GM19372 (cell line): Measurements from ENCODE around the gene ETF1.

Source experiments
- ATAC-seq: cut with Tn5 transposase; IDR thresholded peaks from one replicate; pipeline ENCODE4 v1.9.1; 2021; ENCODE audit warnings: mild to moderate bottlenecking, low read depth, moderate library complexity; ENCODE audit not compliant: unreplicated experiment

Gene ETF1

DNA sequence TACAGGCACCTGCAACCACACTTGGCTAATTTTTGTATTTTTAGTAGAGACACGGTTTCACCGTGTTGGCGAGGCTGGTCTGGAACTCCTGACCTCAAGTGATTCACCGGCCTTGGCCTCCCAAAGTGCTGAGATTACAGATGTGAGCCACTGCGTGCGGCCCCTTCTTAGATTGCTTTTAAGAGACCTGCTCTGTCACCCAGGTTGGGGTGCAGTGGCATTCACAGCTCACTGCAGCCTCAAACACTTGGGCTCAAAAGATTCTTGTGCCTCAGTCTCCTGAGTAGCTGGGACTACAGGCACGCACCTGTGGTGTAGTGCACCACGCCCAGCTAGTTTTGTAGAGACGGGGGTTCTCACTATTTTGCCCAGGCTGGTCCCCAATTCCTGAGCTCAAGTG is 21.2 kb upstream of the ETF1 start:
- ATAC-seq, result no peak

DNA sequence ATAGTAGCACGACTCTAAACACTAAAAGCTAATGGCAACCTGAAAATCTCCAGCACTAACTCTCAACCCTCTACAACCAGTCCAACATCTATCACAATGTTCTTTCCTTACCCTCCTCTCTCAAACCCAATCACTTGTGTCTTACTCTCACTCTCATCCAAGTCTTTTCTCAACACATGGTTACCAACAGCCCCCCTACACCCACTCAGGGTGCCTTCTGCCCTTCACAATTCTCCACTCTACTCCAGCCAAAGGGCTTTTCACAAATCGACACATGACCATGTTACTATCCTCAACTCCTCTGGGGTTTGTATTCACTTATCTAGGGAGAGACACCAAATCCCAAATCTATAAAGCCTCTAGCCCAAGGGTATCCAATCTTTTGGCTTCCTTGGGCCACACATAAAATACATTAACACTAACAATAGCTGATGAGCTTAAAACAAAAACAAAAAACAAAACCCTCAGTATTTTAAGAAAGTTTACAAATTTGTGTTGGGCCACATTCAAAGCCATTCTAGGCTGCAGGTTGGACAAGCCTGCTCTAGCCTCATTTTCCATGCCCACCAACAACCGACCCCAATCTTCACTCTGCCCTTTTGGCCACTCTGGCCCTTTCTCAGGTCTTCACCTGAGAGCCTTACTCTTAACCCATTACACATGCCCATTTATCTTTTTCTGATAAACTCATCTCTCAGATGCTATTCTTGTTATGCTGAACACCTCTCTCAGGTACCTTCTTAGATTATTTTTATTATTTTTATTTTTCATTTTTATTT is 20.5 kb upstream of the ETF1 start:
- no peak for ATAC-seq

DNA sequence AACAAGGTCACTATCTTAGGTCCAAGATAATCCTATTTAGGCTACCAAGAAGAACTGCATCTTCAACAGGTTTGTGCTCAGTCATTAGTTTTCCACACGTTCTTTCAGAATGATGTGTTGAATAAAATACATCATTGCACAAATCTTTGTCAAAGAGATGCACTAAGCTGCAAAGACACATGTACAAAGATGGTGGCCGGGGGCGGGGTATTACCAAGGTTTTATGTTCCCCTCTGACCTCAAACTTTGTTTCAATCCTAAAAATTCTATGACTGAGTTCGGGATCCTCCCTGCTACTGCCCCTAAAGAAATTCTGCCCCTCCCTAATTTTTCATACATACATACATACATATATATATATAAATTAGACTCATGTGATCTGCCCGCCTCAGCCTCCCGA is 17.9 kb upstream of the ETF1 start:
- no peak for ATAC-seq

DNA sequence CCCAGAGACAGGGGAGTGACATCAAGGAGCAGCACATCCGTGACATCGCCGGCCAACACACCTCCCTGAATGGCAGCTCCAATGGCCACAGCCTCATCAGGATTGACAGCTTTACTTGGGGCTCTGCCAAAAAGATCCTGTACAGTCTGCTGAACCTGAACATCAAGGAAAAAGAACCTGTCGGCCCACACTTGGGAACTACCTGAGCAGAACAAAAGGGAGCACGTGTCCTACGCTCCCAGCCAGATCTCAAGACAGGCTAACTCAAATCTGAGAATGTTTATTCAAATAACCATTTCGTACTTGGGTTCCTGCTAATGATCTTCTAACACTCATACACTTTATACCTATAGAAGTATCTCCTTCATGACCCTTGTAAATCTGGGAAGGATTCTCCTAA is 16.9 kb upstream of the ETF1 start:
- no peak for ATAC-seq

DNA sequence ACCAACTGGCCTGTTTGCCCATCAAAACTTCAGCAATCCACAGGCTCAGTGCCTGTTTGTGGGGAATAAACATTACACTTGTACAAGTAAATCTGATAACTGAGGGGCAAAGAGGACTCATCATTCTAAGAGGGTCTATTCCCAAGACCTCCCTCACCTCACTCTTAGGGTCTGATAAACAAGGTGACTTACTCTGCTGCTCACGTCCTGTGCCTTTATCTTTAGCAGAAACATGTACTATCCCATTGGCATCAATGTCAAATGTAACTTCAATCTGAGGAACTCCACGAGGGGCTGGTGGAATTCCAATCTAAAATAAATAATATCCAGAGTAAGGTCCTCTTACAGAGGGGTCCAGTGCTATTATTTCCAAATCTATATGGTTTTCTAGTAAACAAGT is 14.6 kb upstream of the ETF1 start:
- no peak for ATAC-seq

DNA sequence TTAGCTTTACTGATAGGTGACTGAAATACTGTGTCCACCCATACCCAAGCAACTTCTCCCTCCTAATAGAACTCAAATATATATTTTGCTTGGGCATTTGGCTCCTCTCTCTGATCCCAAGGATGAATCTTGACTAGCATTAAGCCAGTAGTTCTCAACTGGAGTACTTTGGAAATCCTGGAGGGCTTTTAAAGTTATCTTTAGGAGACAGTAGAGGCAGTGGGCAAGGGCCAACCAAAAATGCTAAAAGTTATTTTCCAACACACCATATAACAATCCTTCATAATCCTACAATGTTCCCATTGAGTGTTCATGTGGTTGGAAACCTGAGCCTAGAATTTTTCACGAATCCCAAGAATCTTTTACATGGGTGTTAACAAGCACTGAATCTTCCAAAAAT is 11.1 kb upstream of the ETF1 start:
- ATAC-seq, result no peak

DNA sequence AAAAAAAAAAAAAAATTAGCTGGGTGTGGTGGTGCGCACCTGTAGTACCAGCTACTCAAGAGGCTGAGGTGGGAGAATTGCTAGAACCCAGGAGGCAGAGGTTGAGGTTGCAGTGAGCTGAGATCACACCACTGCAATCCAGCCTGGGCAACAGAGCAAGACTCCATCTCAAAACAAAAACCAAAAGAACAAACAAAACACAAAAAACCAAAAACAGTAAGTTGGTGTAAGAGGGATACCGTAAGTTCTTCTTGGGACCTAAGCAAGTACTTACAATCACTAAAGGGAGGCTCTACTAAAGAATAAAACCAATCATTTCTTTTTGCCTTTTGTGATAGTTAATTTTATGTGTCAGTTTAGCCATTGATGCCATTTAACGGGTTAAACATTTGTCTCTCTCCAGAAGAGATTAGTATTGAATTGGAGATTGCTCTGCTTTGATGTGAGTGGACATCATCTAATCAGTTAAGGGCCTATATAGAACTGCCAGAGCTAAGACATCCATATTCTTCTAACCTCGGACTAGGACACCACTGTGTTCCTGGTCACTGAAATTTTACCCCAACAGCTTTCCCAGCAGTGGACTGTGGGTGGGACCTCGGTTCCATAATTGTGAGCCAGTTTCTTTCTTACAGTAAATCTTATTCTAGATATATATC is 10.5 kb upstream of the ETF1 start:
- no peak for ATAC-seq

DNA sequence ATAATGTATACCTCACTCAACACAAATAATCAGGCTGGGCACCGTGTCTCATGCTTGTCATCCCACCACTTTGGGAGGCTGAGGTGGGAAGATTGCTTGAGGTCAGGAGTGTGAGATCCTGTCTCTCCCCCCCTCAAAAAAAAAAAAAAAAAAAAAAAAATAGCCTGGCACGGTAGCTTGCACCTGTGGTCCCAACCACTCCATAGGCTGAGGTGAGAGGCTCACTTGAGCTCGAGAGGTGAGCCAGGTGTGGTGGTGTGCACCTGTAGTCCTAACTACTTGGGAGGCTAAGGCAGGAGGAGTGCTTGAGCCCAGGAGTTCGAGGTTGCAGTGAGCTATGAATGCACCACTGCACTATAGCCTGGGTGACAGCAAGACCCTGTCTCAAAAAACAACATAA is 9.6 kb upstream of the ETF1 start:
- ATAC-seq, result no peak

DNA sequence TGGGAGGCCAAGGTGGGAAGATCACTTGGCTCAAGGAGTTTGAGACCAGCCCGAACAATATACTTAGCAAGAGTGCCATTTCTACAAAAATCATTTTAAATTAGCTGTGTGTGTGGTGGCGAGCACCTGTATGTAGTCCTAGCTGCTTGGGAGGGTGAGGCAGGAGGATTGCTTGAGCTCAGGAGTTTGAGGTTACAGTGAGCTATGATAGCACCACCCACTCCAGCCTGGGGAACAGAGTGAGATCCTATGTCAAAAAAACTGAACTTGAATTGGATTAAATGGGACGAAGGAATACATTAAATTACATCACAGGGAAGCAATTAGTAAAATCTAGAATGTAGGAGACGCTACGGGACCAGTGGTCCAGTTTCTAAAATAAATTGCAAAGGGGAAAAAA is 6.4 kb upstream of the ETF1 start:
- ATAC-seq, result no peak

DNA sequence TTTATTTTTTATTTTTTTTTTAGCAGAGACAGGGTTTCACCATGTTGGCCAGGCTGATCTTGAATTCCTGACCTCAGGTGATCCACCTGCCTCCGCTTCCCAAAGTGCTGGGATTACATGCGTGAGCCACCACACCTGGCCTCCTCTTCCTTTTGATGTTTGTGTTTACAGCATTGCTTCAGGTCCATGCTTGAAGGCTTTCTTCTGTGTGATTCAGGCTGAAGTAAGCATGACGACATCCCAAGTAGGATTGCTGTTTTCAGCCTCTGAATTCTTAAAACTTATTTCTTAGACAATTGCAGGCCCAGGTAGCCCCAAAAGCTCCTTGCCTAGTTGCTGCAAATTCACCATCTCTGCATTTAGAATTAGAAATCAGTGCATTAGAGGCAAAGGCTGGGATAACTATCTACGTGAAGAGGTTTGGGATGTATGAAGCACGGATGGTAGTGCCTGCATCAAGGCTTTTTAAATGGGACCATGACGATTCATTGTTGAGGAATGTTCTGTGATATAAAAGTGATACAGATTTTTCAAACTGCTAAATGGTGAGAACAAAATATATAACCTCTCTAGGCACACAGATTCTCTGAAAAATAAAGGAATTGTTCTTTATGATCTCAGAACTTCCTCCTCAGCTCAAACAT is 3.0 kb upstream of the ETF1 start:
- no peak for ATAC-seq

DNA sequence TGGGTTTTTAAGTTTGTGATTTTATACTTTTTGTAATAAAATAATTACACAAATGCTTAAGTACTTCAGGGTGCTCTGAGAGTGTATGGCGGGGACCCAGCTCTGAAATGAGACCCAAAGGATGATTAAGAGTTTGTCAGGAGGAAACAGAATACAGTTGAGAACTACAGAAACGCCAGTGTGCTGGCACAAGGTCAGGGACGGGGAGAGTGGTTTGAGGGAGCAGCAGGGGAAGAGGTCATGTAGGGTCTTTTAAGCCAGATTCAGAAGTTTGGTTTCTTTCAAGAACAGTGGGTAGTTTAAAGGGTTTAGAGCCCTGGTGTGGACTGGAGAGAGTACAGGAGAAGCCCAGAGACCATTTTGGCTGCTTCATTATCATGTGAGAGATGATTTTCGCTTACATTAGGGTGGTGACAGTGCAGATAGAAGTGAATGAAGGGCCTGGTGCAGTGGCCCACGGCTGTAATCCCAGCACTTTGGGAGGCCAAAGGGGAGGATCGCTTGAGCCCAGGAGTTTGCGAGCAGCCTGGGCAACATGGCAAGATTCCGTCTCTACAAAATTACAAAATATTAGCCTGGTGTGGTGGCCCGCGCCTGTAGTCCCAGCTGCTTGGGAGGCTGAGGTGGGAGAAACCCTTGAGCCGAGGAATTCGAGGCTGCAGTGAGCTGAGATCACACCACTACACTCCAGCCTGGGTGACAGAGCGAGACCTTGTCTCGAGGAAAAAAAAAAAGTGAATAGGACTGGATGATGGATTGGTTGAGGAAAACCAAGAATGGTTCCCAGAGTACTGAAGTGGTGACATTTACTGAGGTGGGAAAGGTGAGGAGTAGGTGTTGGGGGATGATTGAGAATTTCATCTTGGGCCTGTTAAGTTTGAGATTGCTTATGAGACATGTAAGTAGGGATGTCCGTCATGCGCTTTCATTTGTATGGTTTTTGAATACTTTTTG is 1.4 kb upstream of the ETF1 start:
- no peak for ATAC-seq

DNA sequence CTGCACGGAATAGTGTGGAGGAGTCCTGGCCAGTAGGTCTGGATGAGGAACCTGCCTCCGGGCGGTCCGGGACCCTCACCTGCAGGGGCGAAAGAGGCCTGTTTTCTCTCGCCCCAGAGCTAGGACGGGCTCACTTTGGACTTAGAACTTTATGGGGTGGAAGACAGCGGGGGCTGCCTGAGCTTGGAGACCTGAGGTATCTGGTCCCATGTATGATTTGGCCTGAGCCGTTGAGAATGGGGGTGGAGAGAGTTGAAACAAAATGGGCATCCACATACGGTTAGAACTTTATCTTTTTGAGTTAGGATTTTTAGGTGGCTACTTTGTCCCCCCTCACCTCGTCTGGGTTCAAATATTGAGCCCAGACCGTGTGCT is 681 bp upstream of the ETF1 start:
- peak; percentile 35 for ATAC-seq

DNA sequence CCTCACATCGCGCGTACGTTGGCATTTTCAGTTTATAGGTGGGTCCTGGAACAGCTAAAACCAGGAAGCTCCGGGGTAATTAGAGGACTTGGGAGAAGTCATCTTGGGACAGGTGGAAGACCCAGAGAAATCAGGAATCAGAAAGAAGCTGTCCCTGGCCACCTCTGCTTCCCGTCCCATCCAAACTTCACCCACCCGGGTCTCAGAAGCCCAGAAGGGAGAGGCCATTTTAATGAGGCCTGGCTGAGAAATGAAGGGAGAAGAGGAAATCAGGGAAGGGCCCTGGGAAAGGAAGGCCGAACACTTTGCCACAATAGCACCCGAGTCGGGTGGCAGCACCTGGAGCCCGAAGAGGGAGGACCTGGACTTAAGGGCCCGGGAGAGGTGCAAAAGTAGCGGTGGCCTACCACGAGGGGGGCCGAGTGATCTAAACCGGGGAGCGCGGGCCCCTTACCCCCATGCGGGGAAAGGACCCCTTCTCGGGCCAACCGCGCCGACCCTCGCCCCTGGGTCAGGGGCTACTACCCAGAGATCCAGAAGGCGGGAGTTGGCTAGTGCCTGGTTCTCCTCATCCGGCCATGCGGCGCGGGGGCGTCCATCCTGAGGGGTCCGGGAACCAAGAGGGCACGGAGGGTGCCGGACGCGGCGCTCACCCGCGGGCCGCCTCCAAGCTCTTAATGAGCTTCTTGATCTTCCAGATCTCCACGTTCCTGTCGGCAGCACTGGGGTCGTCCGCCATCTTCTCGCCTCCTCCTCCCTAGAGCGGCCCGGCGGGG is 668 bp downstream of the ETF1 start:
- ATAC-seq, result no peak

DNA sequence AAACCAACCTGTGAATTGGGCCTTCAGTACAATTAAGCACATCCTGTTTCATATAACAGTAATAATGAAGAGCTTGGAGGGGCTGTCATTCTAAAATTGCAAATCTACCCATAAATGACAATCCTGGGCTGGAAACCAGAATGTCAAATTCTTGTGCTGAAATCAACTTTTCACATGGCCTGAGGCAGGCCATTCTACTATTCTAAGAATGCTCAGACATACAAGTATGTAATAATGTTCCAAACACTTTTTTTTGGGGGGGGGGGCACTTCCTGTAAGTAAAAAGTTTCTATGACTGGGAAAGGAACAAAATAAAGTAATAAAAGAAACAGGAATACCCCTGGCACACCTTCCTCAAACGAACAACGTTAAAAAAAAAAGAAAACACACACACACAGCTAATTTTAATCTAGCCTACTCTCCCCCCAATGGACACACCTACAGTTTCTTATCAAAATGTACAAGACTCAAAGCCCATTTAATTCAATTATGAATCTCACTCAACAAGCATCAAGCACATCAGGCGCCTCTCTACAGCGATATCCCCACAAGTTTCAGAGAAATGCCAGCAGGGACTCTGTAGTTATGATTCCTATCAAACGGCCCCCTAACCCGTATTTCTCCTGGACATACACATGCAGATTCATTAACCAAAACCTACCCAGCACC is 1.4 kb downstream of the ETF1 start:
- ATAC-seq, result no peak

DNA sequence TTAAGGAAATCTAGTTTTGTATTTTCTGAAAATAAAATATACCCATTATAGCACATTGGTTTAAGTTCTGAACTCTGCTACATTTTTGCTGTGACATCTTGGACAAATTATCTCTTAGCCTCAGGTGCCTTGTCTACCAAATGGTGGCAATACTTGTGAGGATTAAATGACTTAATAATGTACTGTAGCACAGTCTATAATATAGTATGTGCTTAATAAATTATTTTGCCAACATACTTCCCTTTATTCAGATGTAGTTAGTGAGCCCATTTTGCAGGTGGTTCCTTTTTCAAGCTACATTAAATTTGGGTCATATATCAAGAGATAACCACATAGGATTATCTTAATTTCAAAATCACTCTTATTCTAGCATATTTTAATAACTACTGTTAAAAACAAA is 3.2 kb downstream of the ETF1 start:
- ATAC-seq, result no peak

DNA sequence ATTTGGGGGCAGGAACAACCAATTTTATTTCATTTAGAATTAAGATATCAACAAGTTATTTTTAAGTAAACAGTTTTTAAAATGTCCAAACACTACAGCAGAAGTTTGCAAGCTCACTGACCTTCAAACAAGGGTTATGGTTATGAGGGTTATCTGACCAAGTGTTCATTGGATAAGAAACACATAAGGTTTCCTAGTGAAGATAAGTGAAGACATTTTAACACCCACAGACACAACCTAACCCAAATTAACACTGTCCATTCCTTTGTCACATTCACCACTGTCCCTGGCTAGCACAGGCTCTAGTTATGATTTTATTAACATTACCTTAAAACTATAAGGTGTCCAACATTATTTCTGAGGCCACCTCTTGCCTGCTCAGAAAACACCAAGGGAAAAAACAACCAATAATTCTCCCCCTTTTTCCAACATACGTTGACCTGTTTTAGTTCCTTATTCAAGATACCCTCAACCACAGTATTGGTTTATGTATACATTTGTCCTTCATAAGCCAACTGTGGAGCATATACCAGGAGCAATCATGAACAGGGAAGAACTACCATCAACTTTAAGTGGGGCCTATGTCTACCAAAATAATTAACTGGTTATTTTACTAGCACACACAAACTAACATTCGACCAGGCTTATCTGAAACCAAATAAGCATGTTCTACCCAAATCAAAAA is 4.0 kb downstream of the ETF1 start:
- no peak for ATAC-seq

DNA sequence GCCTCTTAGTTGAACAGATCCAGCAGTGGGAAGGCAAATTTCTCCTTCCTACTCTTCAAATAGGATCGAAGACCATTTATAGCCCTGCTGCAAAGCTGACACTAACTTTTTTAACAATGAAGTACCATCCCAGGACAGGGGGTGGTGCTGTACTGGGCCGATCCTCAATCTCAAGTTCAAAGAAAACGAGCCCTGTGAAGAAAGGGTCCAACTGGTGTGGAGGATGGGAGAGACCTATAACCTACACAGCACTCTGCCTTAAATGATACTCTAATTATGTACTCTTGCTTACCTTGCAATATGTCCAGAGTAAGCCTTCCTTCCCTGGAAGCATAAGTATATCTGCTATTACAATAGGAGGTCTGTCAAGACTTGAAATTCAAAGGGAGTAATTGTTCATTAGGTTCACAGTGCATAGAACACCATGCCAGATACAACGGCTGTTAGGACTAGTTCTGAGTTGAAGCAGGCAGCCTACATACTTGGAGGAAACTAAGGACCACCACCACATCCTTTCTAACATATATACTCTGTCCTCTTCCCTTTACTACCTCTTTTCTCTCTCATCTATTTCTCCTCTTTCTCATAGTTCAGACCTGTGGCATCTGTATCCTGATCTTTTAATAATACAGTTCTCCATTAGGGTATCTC is 6.2 kb downstream of the ETF1 start:
- no peak for ATAC-seq

DNA sequence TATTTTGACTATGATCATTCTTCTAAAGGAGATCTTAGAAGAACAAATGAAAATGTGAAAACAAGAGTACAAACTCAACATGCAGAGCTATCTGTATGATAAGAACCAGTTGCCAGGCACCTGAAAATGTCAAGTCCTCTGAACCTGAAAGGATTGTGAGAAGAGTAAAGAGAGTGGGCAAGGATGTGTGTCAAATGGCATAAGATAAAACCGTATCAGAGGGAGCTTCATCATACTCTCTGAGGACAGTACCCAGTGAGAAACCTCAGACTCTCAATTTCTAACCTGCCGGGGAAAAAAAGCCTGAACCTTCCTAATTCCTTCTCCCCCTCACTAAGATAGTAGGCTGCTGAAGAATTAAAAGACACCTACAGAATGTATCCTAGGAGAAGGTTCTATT is 6.8 kb downstream of the ETF1 start:
- ATAC-seq, result no peak
